PC-9 (cell line): ENCODE results near the gene KLHL14. TPM values are rescaled to one million over a fixed set of nuclear protein-coding genes. Genes with fewer than 3 reads are reported as not detected.

ENCODE experiments used
- BruUV-seq: library from RNA; stranded (reverse); fragments of 400-500 nt; replicated peaks from 2 replicates; lab custom pipeline; 2021; lab: Mats Ljungman, UMichigan
- CTCF ChIA-PET: fragments of 300-600 bp; sonication (Branson Sonifier 250); formaldehyde crosslinking; loops from one replicate; lab custom pipeline; 2022; ENCODE audit warnings: antibody characterized with exemption; lab: Charles Lee
- POLR2A ChIA-PET: fragments of 300-600 bp; sonication (Branson Sonifier 250); formaldehyde crosslinking; loops from one replicate; lab custom pipeline; 2022; ENCODE audit warnings: antibody characterized with exemption; ENCODE audit not compliant: unreplicated experiment; lab: Charles Lee
- DNase-seq, 2 experiments: peaks; one replicate each; pipeline versions ENCODE4 v3.0.0 to v3.0.0-alpha.2; 2015 to 2022; ENCODE audit warnings: mixed read lengths in 1 of 2
- H2AFZ ChIP-seq: fragments of 200-600 bp; sonication (generic); 2 replicates; pipeline ENCODE4 v1.8.1; 2017; ENCODE audit warnings: antibody characterized with exemption
- H3F3A ChIP-seq: fragments of 200-600 bp; sonication (generic); 2 replicates; pipeline ENCODE4 v1.8.1; 2017; ENCODE audit warnings: antibody characterized with exemption, mild to moderate bottlenecking, low read depth; ENCODE audit not compliant: insufficient read depth
- H3K27ac ChIP-seq: fragments of 200-600 bp; sonication (generic); 2 replicates; pipeline ENCODE4 v1.6.1; 2016; ENCODE audit warnings: mixed run types
- H3K27me3 ChIP-seq: fragments of 200-600 bp; sonication (generic); 2 replicates; pipeline ENCODE4 v1.6.1; 2016; ENCODE audit warnings: low read depth, mixed run types; ENCODE audit not compliant: insufficient read depth
- H3K36me3 ChIP-seq: fragments of 200-600 bp; sonication (generic); 2 replicates; pipeline ENCODE4 v1.6.1; 2016; ENCODE audit warnings: low read depth, mixed run types
- H3K4me1 ChIP-seq: fragments of 200-600 bp; sonication (generic); replicated peaks from 2 replicates; pipeline ENCODE4 v1.6.1; 2016; ENCODE audit warnings: mixed run types; ENCODE audit not compliant: insufficient read depth
- H3K4me2 ChIP-seq: fragments of 200-600 bp; sonication (generic); 2 replicates; pipeline ENCODE4 v1.6.1; 2017; ENCODE audit warnings: mixed run types
- H3K4me3 ChIP-seq: fragments of 200-600 bp; sonication (generic); 2 replicates; pipeline ENCODE4 v1.6.1; 2016; ENCODE audit warnings: mixed run types
- H3K79me2 ChIP-seq: fragments of 200-600 bp; sonication (generic); 2 replicates; pipeline ENCODE4 v1.6.1; 2017; ENCODE audit warnings: low read depth, mixed run types
- H3K9me2 ChIP-seq: fragments of 200-600 bp; sonication (generic); 2 replicates; pipeline ENCODE4 v1.8.1; 2017; ENCODE audit warnings: mild to moderate bottlenecking; ENCODE audit not compliant: insufficient read depth
- H3K9me3 ChIP-seq: fragments of 200-600 bp; sonication (generic); 2 replicates; pipeline ENCODE4 v1.8.1; 2016; ENCODE audit warnings: low read depth; ENCODE audit not compliant: insufficient read depth
- H4K20me1 ChIP-seq: fragments of 200-600 bp; sonication (generic); 2 replicates; pipeline ENCODE4 v1.8.1; 2017; ENCODE audit not compliant: insufficient read depth
- CTCF ChIP-seq: fragments of 200-600 bp; sonication (generic); conservative IDR thresholded peaks from 2 replicates; pipeline ENCODE4 v1.6.1; 2017; ENCODE audit warnings: mixed run types, antibody characterized with exemption, mild to moderate bottlenecking, moderate library complexity
- EZH2 ChIP-seq: fragments of 200-600 bp; sonication (generic); IDR thresholded peaks from 2 replicates; pipeline ENCODE4 v1.8.0; 2017; ENCODE audit warnings: antibody characterized with exemption, low read depth
- intact Hi-C: fragments of 100-400 bp; cut with micrococcal nuclease; formaldehyde crosslinking; loops from one replicate; pipeline ENCODE4 v1.10.0; 2022; ENCODE audit not compliant: unreplicated experiment
- total RNA-seq: library from RNA; stranded (reverse); gene quantifications from 2 replicates; pipeline ENCODE4 v1.2.3, GENCODE V29; 2021

Gene KLHL14
- total RNA-seq, 1 experiment from 2014 or later: not detected

GRCh38 chr18:32804134-32804888 is 31.5 kb upstream of the KLHL14 start:
- Histone ChIP-seq H3K9me3 (no peaks in the 10 kb centered on the region), H3K4me1 (no peaks in the 10 kb centered on the region), H3K27me3 (no peaks in the 10 kb centered on the region), H4K20me1 (no peaks in the 10 kb centered on the region), H3F3A (no peaks in the 10 kb centered on the region), H3K27ac (no peak overlapping the region), H3K36me3 (no peaks in the 10 kb centered on the region), H3K4me3 (no peak overlapping the region), H3K4me2 (no peak overlapping the region), H3K79me2 (no peaks in the 10 kb centered on the region), H3K9me2 (no peaks in the 10 kb centered on the region), H2AFZ (no peak overlapping the region)
- no peak for DNase-seq
- no TSS peak for BruUV-seq
- intact Hi-C loops: no loop called here
- TF ChIP-seq CTCF (no peak), EZH2 (no peak)
- ChIA-PET POLR2A (no interaction called here), CTCF (no interaction called here)

- Histone ChIP-seq H3K36me3 (no peaks in the 10 kb centered on the region), H2AFZ (no peak overlapping the region), H3K79me2 (no peaks in the 10 kb centered on the region), H3K4me1 (no peaks in the 10 kb centered on the region), H3K27me3 (no peaks in the 10 kb centered on the region), H3K4me3 (no peak overlapping the region), H3F3A (no peaks in the 10 kb centered on the region), H3K9me2 (no peaks in the 10 kb centered on the region), H3K4me2 (no peak overlapping the region), H3K27ac (no peak overlapping the region), H4K20me1 (no peaks in the 10 kb centered on the region), H3K9me3 (no peaks in the 10 kb centered on the region)
- no TSS peak for BruUV-seq
- no peak for DNase-seq
- ChIA-PET CTCF (no interaction called here), POLR2A (no interaction called here)
- TF ChIP-seq CTCF (no peak), EZH2 (no peak)
- intact Hi-C loops: no loop called here
These were observed 30.7 kb upstream of the KLHL14 start for GRCh38 chr18:32803568-32803967.

- intact Hi-C loops: no loop called here
- CTCF ChIA-PET: no interaction called here
- Histone ChIP-seq H3K4me1 (no peaks in the 10 kb centered on the region), H3K9me3 (no peaks in the 10 kb centered on the region), H3K27ac (no peak overlapping the region), H3K4me2 (no peak overlapping the region), H3K4me3 (no peak overlapping the region), H3K36me3 (no peaks in the 10 kb centered on the region), H3K9me2 (no peaks in the 10 kb centered on the region), H4K20me1 (no peaks in the 10 kb centered on the region), H3K79me2 (no peaks in the 10 kb centered on the region), H3F3A (no peaks in the 10 kb centered on the region), H2AFZ (no peak overlapping the region), H3K27me3 (no peaks in the 10 kb centered on the region)
- TF ChIP-seq CTCF: no peak
- TF ChIP-seq EZH2: no peak
- no peak for DNase-seq
- POLR2A ChIA-PET: no interaction called here
- BruUV-seq: no TSS peak
These were observed 30.0 kb upstream of the KLHL14 start for GRCh38 chr18:32802591-32803451.
